ENCODE data around the gene SBK1. TPM values are rescaled to one million over a fixed set of nuclear protein-coding genes. Genes with fewer than 3 reads are reported as not detected.
"Not testable (repeated sequence)": the region's sequence is repeated elsewhere in the genome, so short reads cannot be mapped to it uniquely, and the experiment has no call there.

SBK1 gene

DNA sequence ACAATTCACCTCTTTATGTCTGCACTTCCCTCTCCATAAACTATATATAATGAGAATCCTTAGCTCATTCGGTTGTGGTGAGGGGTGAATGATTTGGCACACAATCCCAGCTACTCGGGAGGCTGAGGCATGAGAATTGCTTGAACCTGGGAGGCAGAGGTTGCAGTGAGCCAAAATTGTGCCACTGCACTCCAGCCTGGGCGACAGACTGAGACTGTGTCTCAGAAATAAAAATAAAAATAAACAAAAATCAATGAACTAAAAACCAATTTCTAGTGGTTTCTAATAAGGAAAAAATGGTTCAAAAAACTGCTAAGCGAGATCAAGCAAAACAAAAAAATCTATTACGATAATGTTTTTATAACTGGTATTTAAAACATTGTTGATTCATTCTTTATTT, 71.1 kb downstream of the SBK1 start, which contains the start of gene NPIPB6:
TSS of gene NPIPB6 (minus strand) at position 101 of the 400 bp plus-strand sequence. CDS start 686 bp downstream, outside the sequence.
- H3K4ac ChIP-seq (ENCODE audit: low read depth, low read length); H3K27ac ChIP-seq (ENCODE audit: low read depth, low read length); H2AK5ac ChIP-seq (ENCODE audit: low read length); H2BK120ac ChIP-seq (ENCODE audit: low read depth, low read length); H3K9ac ChIP-seq (ENCODE audit: low read length); H4K5ac ChIP-seq (ENCODE audit: low read length); H2BK15ac ChIP-seq (replicated peaks; ENCODE audit: low read depth); H3K4me1 ChIP-seq (ENCODE audit: control insufficient read depth, low read depth, low read length); DNase-seq; H2BK5ac ChIP-seq (ENCODE audit: low read length); H3K4me2 ChIP-seq (ENCODE audit: low read length); H4K8ac ChIP-seq (ENCODE audit: low read depth, low read length); H3K56ac ChIP-seq (ENCODE audit: low read length); H3K79me1 ChIP-seq (ENCODE audit: low read length); H3K23ac ChIP-seq (ENCODE audit: low read length); H3K18ac ChIP-seq (ENCODE audit: low read length); H3K36me3 ChIP-seq (ENCODE audit: control insufficient read depth, insufficient read depth, low read length); H3K4me3 ChIP-seq (ENCODE audit: low read length); H3K79me2 ChIP-seq (ENCODE audit: control insufficient read depth, insufficient read depth, low read length); H3K27me3 ChIP-seq (ENCODE audit: insufficient read depth, low read length, poor library complexity): not testable (repeated sequence)
- no CpG with 5 or more reads among the region's 5 CpGs for WGBS (ENCODE audit: extremely low coverage, insufficient coverage, low lambda C conversion rate)

GRCh38 chr16:28364268-28365173, 72.2 kb downstream of the SBK1 start:
- H4K5ac ChIP-seq (ENCODE audit: low read length); H2AK5ac ChIP-seq (ENCODE audit: low read length); H3K27ac ChIP-seq (ENCODE audit: low read depth, low read length): not testable (repeated sequence)

DNA sequence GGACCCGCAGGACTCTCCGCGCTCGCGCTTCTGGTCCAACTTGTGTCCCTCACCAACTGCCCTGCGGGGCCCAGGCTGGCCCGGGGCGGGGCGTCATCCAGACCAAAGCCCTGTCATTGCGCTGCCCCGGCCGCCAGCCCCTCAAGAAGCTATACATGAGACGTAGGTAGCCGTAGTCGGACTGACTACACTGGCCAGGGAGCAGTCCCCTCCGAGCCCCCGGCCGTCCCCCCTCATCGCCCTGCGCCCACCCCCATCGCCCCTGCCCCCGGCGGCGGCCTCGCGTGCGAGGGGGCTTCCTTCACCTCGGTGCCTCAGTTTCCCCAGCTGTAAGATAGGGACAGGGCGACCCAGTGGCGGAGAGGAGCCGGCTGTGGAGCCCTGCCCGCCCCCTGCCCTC, 75.6 kb downstream of the SBK1 start:
- not testable (repeated sequence) for H3K4me3 ChIP-seq (ENCODE audit: low read length); H3K56ac ChIP-seq (ENCODE audit: low read length); H2BK120ac ChIP-seq (ENCODE audit: low read depth, low read length); H2AK5ac ChIP-seq (ENCODE audit: low read length); H3K79me1 ChIP-seq (ENCODE audit: low read length); H4K5ac ChIP-seq (ENCODE audit: low read length); H3K4me2 ChIP-seq (ENCODE audit: low read length); H3K79me2 ChIP-seq (ENCODE audit: control insufficient read depth, insufficient read depth, low read length); H2BK5ac ChIP-seq (ENCODE audit: low read length); DNase-seq; H3K4ac ChIP-seq (ENCODE audit: low read depth, low read length); H3K4me1 ChIP-seq (ENCODE audit: control insufficient read depth, low read depth, low read length); H3K9ac ChIP-seq (ENCODE audit: low read length); H4K8ac ChIP-seq (ENCODE audit: low read depth, low read length); H3K36me3 ChIP-seq (ENCODE audit: control insufficient read depth, insufficient read depth, low read length); H3K27me3 ChIP-seq (ENCODE audit: insufficient read depth, low read length, poor library complexity); H2BK15ac ChIP-seq (replicated peaks; ENCODE audit: low read depth); H3K18ac ChIP-seq (ENCODE audit: low read length); H3K27ac ChIP-seq (ENCODE audit: low read depth, low read length); H3K23ac ChIP-seq (ENCODE audit: low read length)
- no CpG with 5 or more reads among the region's 32 CpGs for WGBS (ENCODE audit: extremely low coverage, insufficient coverage, low lambda C conversion rate)

More at GRCh38 chr16:28364268-28365173, 72.2 kb downstream of the SBK1 start:
- not testable (repeated sequence) for H3K79me2 ChIP-seq (ENCODE audit: control insufficient read depth, insufficient read depth, low read length); H3K23ac ChIP-seq (ENCODE audit: low read length); H2BK120ac ChIP-seq (ENCODE audit: low read depth, low read length); H3K4ac ChIP-seq (ENCODE audit: low read depth, low read length); H3K4me2 ChIP-seq (ENCODE audit: low read length); H2BK5ac ChIP-seq (ENCODE audit: low read length); H2BK15ac ChIP-seq (replicated peaks; ENCODE audit: low read depth); H3K36me3 ChIP-seq (ENCODE audit: control insufficient read depth, insufficient read depth, low read length); H3K27me3 ChIP-seq (ENCODE audit: insufficient read depth, low read length, poor library complexity); DNase-seq; H3K4me1 ChIP-seq (ENCODE audit: control insufficient read depth, low read depth, low read length); H3K79me1 ChIP-seq (ENCODE audit: low read length); H3K18ac ChIP-seq (ENCODE audit: low read length); H3K9ac ChIP-seq (ENCODE audit: low read length); H3K4me3 ChIP-seq (ENCODE audit: low read length); H3K56ac ChIP-seq (ENCODE audit: low read length); H4K8ac ChIP-seq (ENCODE audit: low read depth, low read length)
- no CpG with 5 or more reads among the region's 75 CpGs for WGBS (ENCODE audit: extremely low coverage, insufficient coverage, low lambda C conversion rate)

Small RNA genes within 50 kb of the gene (small RNA-seq; reads per million reads assigned to genes)
- gene AC138904.2 (ENCODE audit: insufficient read depth): not detected

Data from mesendoderm (in vitro differentiated cells).